SK-N-MC (cell line): ENCODE results near the gene APOA1.

ENCODE experiments used
- FOXP2 ChIP-seq: optimal IDR thresholded peaks from 2 replicates; pipeline ENCODE3; 2011; ENCODE audit warnings: mild to moderate bottlenecking, moderate library complexity; ENCODE audit not compliant: insufficient read depth; ENCODE audit errors: extremely low read length, control extremely low read depth
- POLR2AphosphoS5 ChIP-seq: IDR thresholded peaks from 2 replicates; pipeline ENCODE4 v1.6.1; 2012; ENCODE audit warnings: mild to moderate bottlenecking, low read depth, low read length, borderline replicate concordance

- TF ChIP-seq FOXP2, result no peak
- no peak for TF ChIP-seq POLR2AphosphoS5
Observed at GRCh38 chr11:116788534-116788933, 48.9 kb downstream of the APOA1 start.
